ENCODE data around the gene SPATS1. TPM values are rescaled to one million over a fixed set of nuclear protein-coding genes. Genes with fewer than 3 reads are reported as not detected.
"Not testable (repeated sequence)": the region's sequence is repeated elsewhere in the genome, so short reads cannot be mapped to it uniquely, and the experiment has no call there.

SPATS1 gene
- total and polyA plus RNA-seq, 8 donors = 0.18 to 0.19 TPM; not detected in 6

DNA sequence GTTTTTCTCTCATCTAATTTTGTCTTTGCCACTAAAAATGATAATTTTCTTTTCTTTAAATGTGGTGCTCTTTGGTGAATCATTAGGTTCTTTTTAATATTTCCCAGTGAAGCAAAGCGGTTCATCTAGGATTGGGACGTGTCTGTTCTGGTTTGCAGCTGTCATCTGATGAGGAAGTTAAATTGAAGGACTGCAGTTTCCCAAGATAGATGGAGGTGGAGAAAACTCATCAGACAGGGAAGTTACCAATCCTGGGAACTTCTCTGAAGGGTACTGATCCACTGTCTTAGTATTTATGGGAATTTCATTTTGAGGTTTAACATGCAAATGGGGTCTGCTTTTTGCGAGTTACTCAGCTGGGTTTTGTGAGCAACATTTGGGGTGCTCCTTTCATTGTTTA is 26.9 kb upstream of the SPATS1 start:
- intact Hi-C loops (cut with DNase I) = no loop called here
- 54 to 61% methylated on average over 3 of the region's 3 CpGs for WGBS, 2 donors
- Histone ChIP-seq H3K4me1 (peaks cover 0 to 5% (median 0%) of the 10 kb centered on the region in 3 donors), H3K4me3 (no peak overlapping the region), H3K27me3 (peaks cover 0 to 4% (median 0%) of the 10 kb centered on the region in 4 donors), H3K36me3 (peaks cover 0 to 5% (median 0%) of the 10 kb centered on the region in 3 donors), H3K27ac (no peak overlapping the region), H3K9me3 (no peaks in the 10 kb centered on the region)
- FAIRE-seq (no peak), DNase-seq (no peak), ATAC-seq (no peak)
- no peak for TF ChIP-seq CTCF (IDR thresholded peaks at IDR 0.05)

DNA sequence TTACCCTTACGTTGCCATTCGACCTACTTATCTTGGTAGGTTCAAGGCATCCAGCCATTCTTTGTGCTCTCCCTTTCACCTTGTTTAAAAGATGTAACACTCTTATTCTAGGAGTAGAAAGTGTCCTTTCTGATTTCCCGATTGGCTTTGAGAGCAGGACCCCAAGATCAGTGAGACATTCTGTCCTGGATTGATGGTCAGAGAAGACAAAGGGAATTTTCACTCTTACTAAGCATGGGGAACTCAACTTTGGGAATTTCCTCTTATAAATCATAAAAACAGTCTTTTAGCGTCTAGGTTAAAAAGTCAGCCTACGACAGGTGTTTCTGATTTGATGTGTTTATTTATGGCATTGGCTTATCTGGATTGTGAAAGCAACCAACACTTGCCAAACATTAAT is 26.5 kb upstream of the SPATS1 start:
- peaks cover 0 to 1% (median 0%) of the 10 kb centered on the region in 3 donors for H3K36me3 ChIP-seq
- H3K9me3 ChIP-seq = no peaks in the 10 kb centered on the region
- FAIRE-seq (no peak), DNase-seq (no peak), ATAC-seq (no peak)
- H3K27me3 ChIP-seq = peaks cover 0 to 4% (median 0%) of the 10 kb centered on the region in 4 donors
- intact Hi-C loops (cut with DNase I) = no loop called here
- TF ChIP-seq CTCF (IDR thresholded peaks at IDR 0.05) = no peak
- no peak overlapping the region for H3K27ac ChIP-seq
- WGBS, 2 donors = 40 to 43% methylated on average over 5 of the region's 5 CpGs
- no peak overlapping the region for H3K4me3 ChIP-seq
- H3K4me1 ChIP-seq = peaks cover 0 to 5% (median 0%) of the 10 kb centered on the region in 3 donors

DNA sequence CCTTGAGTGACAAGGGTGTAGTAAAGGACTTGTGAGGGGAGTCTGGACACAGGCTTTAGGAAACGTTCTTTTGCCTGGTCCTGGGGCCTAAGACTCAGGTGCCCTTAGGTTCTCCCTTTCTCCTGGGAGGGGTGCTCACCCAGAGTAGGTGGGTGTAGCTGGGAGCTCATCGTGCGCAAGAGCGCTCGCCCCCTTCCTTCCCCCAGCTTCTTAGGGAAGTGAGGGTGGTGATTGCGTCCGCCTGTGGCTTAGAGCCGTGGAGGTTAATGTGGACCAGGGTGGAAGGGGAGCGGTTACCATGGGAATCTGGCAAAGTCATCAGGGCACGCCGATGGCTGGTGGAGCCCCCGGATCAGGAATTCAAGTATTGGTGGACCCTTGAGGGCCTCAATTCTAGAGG is 26.0 kb upstream of the SPATS1 start:
- H3K9me3 ChIP-seq = no peaks in the 10 kb centered on the region
- peaks cover 0 to 4% (median 0%) of the 10 kb centered on the region in 4 donors for H3K27me3 ChIP-seq
- no peak for ATAC-seq
- DNase-seq = no peak
- peaks cover 0 to 5% (median 0%) of the 10 kb centered on the region in 3 donors for H3K4me1 ChIP-seq
- H3K27ac ChIP-seq = no peak overlapping the region
- intact Hi-C loops (cut with DNase I) = no loop called here
- no peak for TF ChIP-seq CTCF (IDR thresholded peaks at IDR 0.05)
- no peaks in the 10 kb centered on the region for H3K36me3 ChIP-seq
- H3K4me3 ChIP-seq = no peak overlapping the region
- whole genome bisulfite sequencing, 2 donors = 73 to 77% methylated on average over 12 of the region's 12 CpGs
- FAIRE-seq = no peak

- H3K36me3 ChIP-seq; DNase-seq; ATAC-seq; FAIRE-seq; H3K4me1 ChIP-seq; H3K27ac ChIP-seq; intact Hi-C loops (cut with DNase I); H3K4me3 ChIP-seq; H3K9me3 ChIP-seq; H3K27me3 ChIP-seq: not testable (repeated sequence)
- WGBS, 2 donors = 39 to 52% methylated on average over 9 of the region's 9 CpGs
These were observed 25.3 kb upstream of the SPATS1 start for GRCh38 chr6:44317136-44317631.

DNA sequence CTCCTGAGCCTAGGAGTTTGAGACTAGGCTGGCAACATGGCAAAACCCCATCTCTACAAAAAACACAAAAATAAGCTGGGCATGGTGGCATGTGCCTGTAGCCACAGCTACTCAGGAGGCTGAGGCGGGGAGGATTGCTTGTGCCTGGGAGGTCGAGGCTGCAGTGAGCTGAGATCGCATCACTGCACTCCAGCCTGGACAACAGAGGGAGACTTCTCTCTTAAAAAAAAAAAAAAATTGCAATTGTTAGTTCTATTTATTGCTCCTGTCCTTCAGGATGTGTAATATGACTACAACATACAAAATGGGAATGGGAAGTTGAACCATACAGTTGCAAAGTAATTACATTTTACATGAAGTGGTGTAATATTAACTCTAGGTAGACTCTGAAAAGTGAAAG is 21.2 kb upstream of the SPATS1 start:
- intact Hi-C loops (cut with DNase I) = no loop called here
- Histone ChIP-seq H3K36me3 (no peaks in the 10 kb centered on the region), H3K4me3 (no peak overlapping the region), H3K9me3 (no peaks in the 10 kb centered on the region), H3K27ac (no peak overlapping the region), H3K27me3 (peaks cover 0 to 4% (median 0%) of the 10 kb centered on the region in 4 donors), H3K4me1 (no peaks in the 10 kb centered on the region)
- ATAC-seq (no peak), FAIRE-seq (no peak), DNase-seq (no peak)
- TF ChIP-seq CTCF (IDR thresholded peaks at IDR 0.05) = no peak
- WGBS, 2 donors = 77 to 89% methylated on average over 3 of the region's 3 CpGs
